Putamen (tissue), 1 donor: ENCODE data around the gene FXYD7.

Experiments used
- DNase-seq: peaks from one replicate; pipeline ENCODE4 v3.0.0-alpha.2; 2016; ENCODE audit warnings: low spot score

Gene FXYD7

DNA sequence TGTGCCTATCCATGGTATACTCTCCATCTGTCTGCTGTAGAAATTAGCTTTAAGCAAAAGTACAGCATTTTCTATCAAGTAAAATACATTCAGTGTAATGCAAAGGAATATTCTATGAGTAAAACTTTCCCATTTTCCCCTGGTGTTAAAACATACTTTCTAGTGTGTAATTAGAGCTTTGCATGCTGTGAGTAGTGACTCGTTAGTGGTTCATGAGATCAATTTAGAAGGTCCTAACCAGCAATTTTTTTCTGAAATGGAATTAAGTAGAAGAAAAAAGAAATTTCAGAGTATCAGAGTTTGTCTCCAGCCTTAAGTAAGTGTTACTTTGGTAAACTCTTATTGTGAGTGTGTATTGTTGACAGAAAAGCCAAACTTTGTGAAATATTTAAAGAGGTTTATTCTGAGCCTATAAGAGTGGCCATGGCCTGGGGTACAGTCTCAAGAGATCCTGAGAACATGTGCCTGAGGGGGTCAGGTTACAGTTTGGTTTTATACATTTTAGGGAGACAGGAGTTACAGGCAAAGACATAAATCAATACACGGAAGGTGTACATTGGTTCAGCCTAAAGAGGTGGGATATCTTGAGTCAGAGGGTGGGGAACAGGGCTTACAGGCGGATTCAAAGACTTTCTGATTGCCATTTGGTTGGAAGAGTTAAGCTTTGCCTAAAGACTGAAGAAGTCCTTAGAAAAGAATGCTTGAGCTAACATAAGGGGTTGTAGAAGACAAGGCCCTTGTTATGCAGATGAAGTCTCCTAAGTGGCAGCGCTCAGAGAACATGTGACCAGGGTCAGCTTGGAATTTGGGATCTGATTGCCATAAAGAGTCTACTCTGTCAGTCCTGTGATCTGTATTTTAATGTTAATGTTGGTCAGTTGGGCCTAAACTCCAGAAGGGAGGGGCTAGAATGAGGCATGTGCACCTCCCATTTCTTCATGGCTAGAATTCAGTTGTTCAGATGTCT lies 60.0 kb downstream of the FXYD7 start:
- no peak for DNase-seq
